Stimulated activated CD4-positive, alpha-beta T cell treated with anti-CD3 and anti-CD28 coated beads, Interleukin-15, amount 100 ng/mL, for 1 hour (primary cell): ENCODE results near the gene PIGP.
"Not testable (repeated sequence)": the region's sequence is repeated elsewhere in the genome, so short reads cannot be mapped to it uniquely, and the experiment has no call there.

ENCODE experiments used
- DNase-seq, 2 donors: peaks; one replicate each; pipeline ENCODE4 v3.0.0-alpha.2; 2020; ENCODE audit warnings: low read depth in 1 of 2, low spot score in 1 of 2

Gene PIGP

DNA sequence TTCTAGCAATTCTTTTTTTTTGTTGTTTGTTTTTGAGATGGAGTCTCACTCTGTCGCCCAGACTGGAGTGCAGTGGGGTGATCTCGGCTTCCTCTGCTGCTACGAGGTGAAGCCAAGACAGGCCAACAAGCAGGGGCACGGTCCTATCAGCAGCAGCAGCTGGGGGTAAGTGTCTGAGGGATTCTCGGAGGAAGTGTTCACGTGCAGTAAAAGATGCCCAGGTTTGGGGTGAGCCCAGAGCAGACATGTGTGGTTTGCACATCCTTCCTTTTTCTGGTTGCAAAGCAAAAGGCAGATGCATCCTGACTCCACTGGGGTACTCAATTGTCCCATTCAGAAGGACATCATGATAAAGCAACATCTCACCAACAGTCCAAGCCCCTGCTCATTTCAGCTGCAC is 27.7 kb downstream of the PIGP start:
- DNase-seq = no peak

DNA sequence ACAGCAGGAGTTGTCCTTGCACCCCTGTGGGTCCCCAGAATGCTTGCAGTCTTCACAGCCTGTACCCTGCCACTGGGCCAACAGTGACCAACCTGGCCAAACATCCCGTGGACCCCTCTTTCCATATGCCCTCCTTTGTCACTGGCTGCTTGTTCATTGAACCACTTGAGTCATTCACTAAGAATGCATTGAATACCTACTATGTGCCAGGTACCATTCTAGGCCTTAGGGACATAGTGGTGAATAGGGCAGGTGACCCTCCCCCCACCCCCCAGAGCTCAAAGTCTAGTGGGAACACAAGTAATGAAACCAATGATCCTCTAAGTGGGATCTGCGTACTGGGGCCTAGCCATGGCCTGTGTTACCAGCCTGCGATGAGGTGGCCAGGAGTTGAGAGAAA is 28.2 kb downstream of the PIGP start:
- no peak for DNase-seq

DNA sequence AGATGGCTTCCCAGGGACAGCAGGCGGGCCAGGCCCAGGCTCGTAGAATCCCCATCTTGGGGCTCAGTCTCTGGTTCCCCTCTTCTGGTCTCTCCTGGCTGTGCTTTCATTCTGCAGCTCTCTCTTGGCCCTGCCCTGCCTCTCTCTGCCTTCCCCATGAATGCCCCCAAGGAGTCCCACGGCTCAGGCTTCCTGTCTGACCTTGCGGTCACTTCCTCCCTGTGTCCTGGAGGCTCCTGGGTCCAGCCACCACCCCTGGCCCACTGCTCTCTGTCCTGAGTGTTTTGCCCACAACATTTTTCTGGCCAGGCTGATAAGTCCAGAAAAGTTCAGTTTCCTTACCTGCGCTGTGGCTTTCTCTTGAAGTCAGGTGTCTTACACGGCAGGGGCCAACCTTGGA is 29.1 kb downstream of the PIGP start:
- no peak for DNase-seq

DNA sequence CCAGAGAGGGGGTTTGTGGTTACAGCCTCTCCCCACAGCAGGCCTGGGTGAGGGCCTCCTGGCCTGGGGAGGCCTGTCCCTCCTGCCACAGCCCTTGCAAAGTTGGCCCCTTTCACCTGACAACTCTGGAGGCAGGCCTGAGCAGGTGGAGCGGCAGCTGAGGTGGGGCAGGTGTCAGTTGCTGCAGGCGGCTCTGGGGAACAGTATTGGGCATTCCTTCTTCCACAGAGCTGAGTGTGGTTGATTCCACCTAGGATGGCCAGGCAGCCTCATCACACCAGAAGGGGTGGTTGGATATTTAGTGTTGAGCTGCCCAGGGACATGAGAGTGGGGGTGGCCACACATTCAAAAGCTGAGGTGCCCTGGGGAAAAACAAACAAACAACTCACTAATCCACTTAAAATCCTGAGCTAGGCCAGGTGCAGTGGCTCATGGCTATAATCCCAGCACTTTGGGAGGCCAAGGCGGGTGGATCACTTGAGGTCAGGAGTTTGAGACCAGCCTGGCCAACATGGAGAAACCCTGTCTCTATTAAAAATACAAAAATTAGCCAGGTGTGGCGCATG is 31.1 kb downstream of the PIGP start:
- no peak for DNase-seq

DNA sequence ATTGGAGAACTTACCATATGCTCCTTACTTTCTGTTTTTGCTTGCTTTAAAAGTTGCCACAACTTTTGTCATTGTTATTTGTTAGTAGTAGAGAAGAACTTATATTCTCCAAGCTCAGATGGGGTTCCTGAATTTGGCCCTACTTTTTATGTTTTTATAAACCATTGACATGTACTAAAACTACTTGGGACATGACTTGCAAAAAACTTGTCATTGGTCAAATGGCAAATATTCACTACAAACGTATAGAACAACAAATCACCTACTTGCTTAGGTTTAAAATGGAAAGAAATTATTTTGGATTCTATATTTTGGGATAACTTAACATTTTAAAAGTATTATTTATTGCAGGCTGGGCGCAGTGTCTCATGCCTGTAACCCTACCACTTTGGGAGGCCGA is 32.7 kb downstream of the PIGP start:
- no peak for DNase-seq

DNA sequence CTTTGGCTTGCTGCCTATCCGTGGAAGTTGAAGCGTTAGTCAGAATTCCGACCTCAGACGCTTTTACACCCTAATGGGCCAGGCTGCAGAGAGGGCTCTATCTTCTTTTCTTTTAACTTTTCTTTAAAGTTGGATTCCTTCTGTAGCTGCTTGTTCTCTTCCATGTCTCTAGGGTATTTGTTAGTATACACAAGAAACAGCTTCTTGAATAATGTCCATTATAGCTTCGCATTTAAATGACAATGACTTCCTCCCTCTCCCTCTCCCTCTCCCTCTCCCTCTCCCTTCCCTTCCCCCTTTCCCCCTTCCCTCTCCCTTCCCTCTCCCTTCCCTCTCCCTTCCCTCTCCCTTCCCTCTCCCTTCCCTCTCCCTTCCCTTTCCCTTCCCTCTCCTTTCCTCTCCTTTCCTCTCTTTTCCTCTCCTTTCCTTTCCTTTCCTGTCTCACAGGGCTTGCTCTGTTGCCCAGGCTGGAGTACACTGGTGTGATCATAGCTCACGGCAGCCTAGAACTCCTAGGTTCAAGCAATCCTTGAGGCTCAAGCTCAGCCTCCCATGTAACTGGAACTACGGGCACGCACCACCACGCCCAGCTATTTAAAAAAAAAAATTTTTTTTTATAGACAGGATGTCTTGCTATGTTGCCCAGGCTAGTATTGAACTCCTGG is 33.3 kb downstream of the PIGP start:
- DNase-seq = no peak

DNA sequence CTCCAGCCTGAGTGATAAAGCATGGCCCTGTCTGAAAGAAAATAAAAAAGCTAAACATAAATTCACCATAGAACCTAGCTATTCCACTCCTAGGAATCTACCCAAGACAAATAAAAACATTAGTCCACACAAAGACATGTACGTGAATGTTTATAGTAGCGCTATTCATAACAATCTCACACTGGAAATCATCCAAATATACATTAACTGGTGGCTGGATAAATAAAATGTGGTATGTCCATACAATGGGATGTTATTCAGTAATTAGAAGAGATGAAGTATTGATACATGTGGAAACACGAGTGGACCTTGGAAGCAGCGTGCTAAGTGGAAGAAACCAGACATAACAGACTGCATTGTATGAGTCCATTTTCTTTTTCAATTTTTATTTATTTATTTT is 36.7 kb downstream of the PIGP start:
- no peak for DNase-seq

DNA sequence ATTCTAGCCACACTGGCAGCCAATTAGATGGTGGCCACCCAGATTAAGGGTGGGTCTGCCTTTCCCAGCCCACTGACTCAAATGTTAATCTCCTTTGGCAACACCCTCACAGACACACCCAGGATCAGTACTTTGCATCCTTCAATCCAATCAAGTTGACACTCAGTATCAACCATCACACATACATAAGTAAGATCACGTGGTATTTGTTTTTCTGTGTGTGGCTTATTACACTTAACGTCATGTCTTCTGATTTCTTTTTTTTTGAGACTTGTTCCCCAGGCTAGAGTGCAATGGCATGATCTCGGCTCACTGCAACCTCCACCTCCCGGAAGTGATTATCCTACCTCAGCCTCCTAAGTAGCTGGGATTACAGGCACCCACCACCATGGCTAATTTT is 38.5 kb downstream of the PIGP start:
- DNase-seq = not testable (repeated sequence)

DNA sequence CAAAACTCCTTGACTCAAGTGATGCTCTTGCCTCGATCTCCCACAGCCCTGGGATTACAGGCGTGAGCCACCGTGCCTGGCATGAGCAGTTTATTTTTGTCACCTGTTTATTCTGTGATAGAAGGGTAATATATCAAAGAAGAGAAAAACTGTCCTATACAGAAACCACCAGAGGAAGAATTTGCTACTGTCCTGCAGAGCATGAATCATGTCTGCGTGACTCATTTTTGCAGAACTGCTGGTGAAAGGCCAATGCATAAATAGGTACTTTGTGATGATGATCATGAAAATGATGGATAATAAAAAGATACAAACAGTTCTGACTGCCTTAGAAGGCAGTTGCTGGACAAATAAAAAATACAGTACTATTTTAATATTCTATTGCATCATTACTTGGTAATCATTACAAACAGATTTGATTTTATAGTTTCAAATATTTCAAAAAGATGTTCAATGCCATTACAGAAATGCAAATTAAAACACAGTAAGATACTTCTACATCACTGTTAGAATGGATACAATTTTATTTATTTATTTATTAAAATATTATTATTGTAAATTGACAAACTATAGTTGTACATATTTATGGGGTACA is 39.9 kb downstream of the PIGP start:
- DNase-seq = no peak

DNA sequence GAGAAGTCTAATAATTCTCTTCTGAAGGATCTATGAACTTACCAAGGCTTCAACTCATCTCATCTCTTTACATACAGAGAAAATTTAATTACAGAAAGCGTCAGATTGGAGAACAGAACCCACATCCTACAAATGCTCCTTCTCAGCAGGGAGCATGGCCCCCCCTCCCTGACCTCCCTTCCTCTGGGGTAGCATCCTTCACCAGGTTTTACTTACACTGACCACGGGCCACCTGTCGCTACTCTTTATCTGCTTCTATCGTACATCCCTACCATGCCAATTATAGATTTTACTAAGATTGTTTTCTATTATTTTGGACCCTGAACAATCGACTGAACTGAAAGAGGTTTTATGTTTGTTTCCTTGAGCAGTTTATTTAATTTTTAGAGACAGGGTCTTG is 40.6 kb downstream of the PIGP start:
- DNase-seq = no peak

DNA sequence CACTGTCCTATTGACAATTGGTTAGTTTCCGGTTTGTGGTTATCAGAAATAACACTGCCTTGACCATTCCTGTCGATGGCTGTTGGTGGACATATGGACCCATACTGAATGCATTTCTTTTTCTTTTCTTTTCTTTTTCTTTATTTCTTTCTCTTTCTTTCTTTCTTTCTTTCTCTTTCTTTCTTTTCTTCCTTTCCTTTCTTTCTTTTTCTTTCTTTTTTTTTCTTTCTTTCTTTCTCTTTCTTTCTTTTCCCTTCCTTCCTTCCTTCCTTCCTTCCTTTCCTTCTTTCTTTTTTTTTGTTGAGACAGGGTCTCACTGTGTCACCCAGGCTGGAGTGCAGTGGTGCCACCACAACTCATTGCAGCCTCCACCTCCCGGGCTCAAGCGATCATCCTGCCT is 42.0 kb downstream of the PIGP start:
- DNase-seq = no peak

DNA sequence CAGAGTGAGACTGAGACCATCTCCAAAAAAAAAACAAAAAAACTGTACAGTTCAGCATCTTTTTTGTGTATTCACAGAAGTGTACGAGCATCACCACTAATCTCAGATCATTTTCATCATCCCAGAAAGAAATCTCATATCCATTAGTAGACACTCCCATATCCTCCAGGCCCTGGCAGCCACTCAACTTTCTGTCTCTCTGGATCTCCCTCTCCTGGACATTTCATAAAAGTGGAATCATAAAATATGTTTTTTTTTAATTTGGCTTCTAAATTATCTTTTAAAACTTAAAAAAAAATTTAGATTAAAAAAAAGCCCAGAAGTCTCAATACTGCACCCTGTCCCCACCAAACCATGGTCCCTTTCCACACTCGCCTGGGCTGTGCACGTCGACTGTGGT is 44.3 kb downstream of the PIGP start:
- DNase-seq = no peak

DNA sequence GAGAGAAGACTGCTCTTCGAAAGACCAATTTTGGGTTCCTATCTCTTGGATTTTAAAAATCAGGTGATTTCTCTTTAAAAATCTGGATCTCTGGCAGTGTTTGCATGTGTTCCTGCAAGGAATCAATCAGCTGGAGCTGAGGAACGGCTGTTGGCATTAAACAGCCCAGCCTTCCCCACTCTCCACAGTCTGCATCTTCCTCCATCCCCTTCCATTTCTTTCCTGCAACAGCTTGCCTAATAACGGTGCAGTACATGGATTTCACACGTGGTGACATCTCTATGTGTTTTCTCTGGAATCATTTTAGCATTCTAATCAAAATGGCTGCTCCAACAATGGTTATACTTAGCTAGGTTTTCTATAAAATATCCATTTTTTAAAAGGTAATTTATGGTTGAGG is 46.4 kb downstream of the PIGP start:
- DNase-seq = no peak

DNA sequence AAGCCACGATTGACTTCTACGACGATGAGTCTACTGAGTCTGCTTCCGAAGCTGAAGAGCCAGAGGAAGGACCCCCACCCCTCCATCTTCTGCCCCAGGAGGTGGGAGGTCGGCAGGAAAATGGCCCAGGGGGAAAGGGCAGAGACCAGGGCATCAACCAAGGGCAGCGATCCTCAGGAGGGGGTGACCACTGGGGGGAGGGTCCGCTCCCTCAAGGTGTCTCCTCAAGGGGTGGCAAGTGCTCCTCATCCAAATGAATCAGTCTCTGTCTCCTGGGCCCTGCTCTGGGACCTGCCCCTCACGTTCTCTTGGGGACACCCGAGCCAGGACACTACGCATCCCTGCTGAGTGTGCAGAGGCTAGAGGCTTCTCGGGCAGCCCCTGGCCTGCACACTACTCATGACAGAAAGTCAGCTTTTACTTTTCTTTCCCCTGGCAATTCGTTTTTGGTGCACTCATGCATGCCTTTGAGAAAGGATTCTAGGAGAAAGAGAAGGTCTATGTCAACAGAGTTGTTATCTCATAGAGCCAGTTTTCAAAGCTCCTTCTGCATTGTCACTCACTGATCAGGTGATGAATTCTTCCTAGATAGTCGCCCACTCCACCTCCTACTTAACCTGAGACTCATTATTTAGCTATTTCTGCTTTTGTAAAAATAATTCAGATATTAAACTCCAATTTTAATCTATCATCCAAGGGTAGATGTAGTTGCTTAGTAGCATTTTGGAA is 54.8 kb downstream of the PIGP start:
- no peak for DNase-seq
